Kidney (tissue), 14 donors: ENCODE measurements around the gene HENMT1. TPM values are rescaled to one million over a fixed set of nuclear protein-coding genes. Genes with fewer than 3 reads are reported as not detected.

Experiments
- DNase-seq, 5 donors: peaks; one replicate each; pipeline ENCODE4 v3.0.0-alpha.2; 2013 to 2020
- FAIRE-seq: peaks from 2 replicates; lab custom pipeline; 2012; peaks lifted over from hg19 to GRCh38; lab: Jason Lieb, UNC
- H3K27ac ChIP-seq, 2 donors: one replicate each; pipeline ENCODE4 v1.7.0; 2013; ENCODE audit warnings: low read depth in 2 of 2, low read length in 2 of 2, inconsistent platforms in 1 of 2
- H3K27me3 ChIP-seq: one replicate; pipeline ENCODE4 v1.7.1; 2013; ENCODE audit warnings: low read length, inconsistent platforms; ENCODE audit not compliant: control insufficient read depth, insufficient read depth
- H3K36me3 ChIP-seq, 3 donors: one replicate each; pipeline versions ENCODE4 v1.7.0 to v1.7.1; 2013; ENCODE audit warnings: low read length in 3 of 3, control low read depth in 1 of 3, inconsistent platforms in 1 of 3; ENCODE audit not compliant: insufficient read depth in 3 of 3, control insufficient read depth in 2 of 3
- H3K4me1 ChIP-seq, 3 donors: one replicate each; pipeline versions ENCODE4 v1.7.0 to v1.7.1; 2013; ENCODE audit warnings: low read length in 3 of 3, inconsistent platforms in 1 of 3, low read depth in 1 of 3; ENCODE audit not compliant: control insufficient read depth in 2 of 3, insufficient read depth in 2 of 3
- H3K4me3 ChIP-seq, 3 donors: one replicate each; pipeline versions ENCODE4 v1.7.0 to v1.8.1; 2013; ENCODE audit warnings: low read length in 3 of 3, control low read depth in 1 of 3, inconsistent platforms in 1 of 3
- H3K9ac ChIP-seq, 3 donors: one replicate each; pipeline versions ENCODE4 v1.7.0 to v1.7.1; 2013; ENCODE audit warnings: low read length in 3 of 3, control low read depth in 1 of 3, inconsistent platforms in 1 of 3
- H3K9me3 ChIP-seq, 3 donors: one replicate each; pipeline versions ENCODE4 v1.7.0 to v1.7.1; 2013; ENCODE audit warnings: low read length in 3 of 3, control low read depth in 1 of 3, inconsistent platforms in 1 of 3; ENCODE audit not compliant: control insufficient read depth in 2 of 3, insufficient read depth in 1 of 3
- CTCF ChIP-seq: IDR thresholded peaks from 3 replicates; pipeline ENCODE4 v1.5.1; 2012; ENCODE audit warnings: mild to moderate bottlenecking, moderate library complexity, borderline replicate concordance; ENCODE audit not compliant: insufficient read depth; ENCODE audit errors: extremely low read depth
- intact Hi-C: fragments of 100-400 bp; cut with DNase I; formaldehyde crosslinking; loops from one replicate; pipeline ENCODE4 v1.11.1; 2022
- polyA plus RNA-seq: library from polyadenylated mRNA; stranded (reverse); fragments of 350-450 nt; fragmentation: Illumina TruSeq; extraction: RNeasy Lipid Tissue Mini Kit (QIAGEN cat#74804); gene quantifications from one replicate; pipeline ENCODE4 v1.2.3, GENCODE V29; 2014; ENCODE audit warnings: low read depth, low replicate concordance; ENCODE audit not compliant: insufficient read depth
- total RNA-seq: library from RNA; stranded (reverse); fragmentation: NEBNext Ultra II Directional; extraction: Animal tissue kit (Norgen Biotek cat#: 25700); gene quantifications from one replicate; pipeline ENCODE4 v1.2.1, GENCODE V29; 2021
- donor health status: control.
- donor health status: control.
- donor health status: control.
- donor health status: control.
- donor health status: control.
- donor health status: DM: yes; HTN: yes; CAD: no.
- donor health status: Normal renal cell carcinoma (clear cell type).

The HENMT1 gene
- total and polyA plus RNA-seq, 2 donors from 2014 or later, result 3.1 to 5.2 TPM

GRCh38 chr1:108646648-108647269 is 14.1 kb downstream of the HENMT1 start:
- Histone ChIP-seq H3K4me1 (peaks cover 0 to 2% (median 0%) of the 10 kb centered on the region in 3 donors), H3K9ac (peak overlapping the region in 1 of 3 donors; percentile 23), H3K4me3 (peak overlapping the region in 1 of 3 donors; percentile 19), H3K9me3 (peaks cover 0 to under 1% (median 0%) of the 10 kb centered on the region in 3 donors), H3K27ac (peak overlapping the region; percentile 40 to 59), H3K27me3 (no peaks in the 10 kb centered on the region), H3K36me3 (no peaks in the 10 kb centered on the region)
- TF ChIP-seq CTCF, result no peak
- DNase-seq (peak in 2 of 5 donors; percentile 61 to 93), FAIRE-seq (no peak)
- intact Hi-C loops, result loop anchor here (10.0 kb wide), 1 partner anchor 132 kb away; no protein-coding TSS in a partner anchor

GRCh38 chr1:108646265-108646647 is 14.6 kb downstream of the HENMT1 start:
- no peak for TF ChIP-seq CTCF
- no peaks in the 10 kb centered on the region for H3K9me3 ChIP-seq
- no peak for DNase-seq
- H3K9ac ChIP-seq, result no peak overlapping the region
- peaks cover 0 to 2% (median 0%) of the 10 kb centered on the region in 3 donors for H3K4me1 ChIP-seq
- FAIRE-seq, result no peak
- no peak overlapping the region for H3K4me3 ChIP-seq
- H3K36me3 ChIP-seq, result no peaks in the 10 kb centered on the region
- intact Hi-C loops, result loop anchor here (10.0 kb wide), 1 partner anchor 131 kb away; no protein-coding TSS in a partner anchor
- peak overlapping the region; percentile 40 to 59 for H3K27ac ChIP-seq
- no peaks in the 10 kb centered on the region for H3K27me3 ChIP-seq

GRCh38 chr1:108645564-108646184 is 15.2 kb downstream of the HENMT1 start:
- H3K27me3 ChIP-seq, result no peaks in the 10 kb centered on the region
- DNase-seq (peak in 1 of 5 donors; percentile 29), FAIRE-seq (no peak)
- peaks cover 0 to 2% (median 0%) of the 10 kb centered on the region in 3 donors for H3K4me1 ChIP-seq
- no peaks in the 10 kb centered on the region for H3K9me3 ChIP-seq
- H3K27ac ChIP-seq, result peak overlapping the region in 1 of 2 donors; percentile 59
- no peak overlapping the region for H3K4me3 ChIP-seq
- intact Hi-C loops, result loop anchor here (10.0 kb wide), 1 partner anchor 131 kb away; no protein-coding TSS in a partner anchor
- no peaks in the 10 kb centered on the region for H3K36me3 ChIP-seq
- no peak for TF ChIP-seq CTCF
- H3K9ac ChIP-seq, result no peak overlapping the region
